GM19372 (cell line): ENCODE results near the gene OAS3.
"Not testable (repeated sequence)": the region's sequence is repeated elsewhere in the genome, so short reads cannot be mapped to it uniquely, and the experiment has no call there.

Source experiments
- ATAC-seq: cut with Tn5 transposase; IDR thresholded peaks from one replicate; pipeline ENCODE4 v1.9.1; 2021; ENCODE audit warnings: mild to moderate bottlenecking, low read depth, moderate library complexity; ENCODE audit not compliant: unreplicated experiment

The OAS3 gene

DNA sequence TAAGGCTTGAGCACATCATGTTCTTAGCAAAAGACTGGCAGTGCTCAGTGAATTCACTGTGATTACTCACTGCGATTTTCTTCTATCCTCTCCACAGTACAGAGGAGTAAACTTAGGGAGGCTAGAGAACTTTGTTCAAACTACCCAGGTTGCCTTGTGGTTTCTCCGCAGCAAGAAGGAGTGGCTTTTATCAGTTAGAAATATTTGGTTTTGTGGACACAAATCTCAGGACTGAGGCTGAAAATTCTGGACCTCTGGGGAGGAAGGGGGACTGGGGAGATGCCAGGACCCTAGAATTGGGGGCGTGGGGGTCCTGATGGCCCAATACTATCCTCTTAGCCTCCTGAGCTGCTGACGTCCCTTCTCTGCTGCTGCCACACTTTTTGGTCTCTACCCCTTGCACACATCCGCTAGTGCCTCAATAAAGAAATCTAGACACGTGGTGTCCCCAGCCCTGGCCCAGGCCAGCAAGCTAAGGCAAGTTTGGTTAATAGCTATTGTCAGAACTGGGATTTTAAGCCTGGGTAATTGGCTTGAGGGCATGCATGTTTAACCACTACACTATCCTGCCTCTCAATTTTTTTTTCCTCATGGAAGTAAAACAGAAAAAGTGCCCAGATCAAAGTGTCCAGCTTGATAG, 40.9 kb downstream of the OAS3 start:
- peak; percentile 42 for ATAC-seq

DNA sequence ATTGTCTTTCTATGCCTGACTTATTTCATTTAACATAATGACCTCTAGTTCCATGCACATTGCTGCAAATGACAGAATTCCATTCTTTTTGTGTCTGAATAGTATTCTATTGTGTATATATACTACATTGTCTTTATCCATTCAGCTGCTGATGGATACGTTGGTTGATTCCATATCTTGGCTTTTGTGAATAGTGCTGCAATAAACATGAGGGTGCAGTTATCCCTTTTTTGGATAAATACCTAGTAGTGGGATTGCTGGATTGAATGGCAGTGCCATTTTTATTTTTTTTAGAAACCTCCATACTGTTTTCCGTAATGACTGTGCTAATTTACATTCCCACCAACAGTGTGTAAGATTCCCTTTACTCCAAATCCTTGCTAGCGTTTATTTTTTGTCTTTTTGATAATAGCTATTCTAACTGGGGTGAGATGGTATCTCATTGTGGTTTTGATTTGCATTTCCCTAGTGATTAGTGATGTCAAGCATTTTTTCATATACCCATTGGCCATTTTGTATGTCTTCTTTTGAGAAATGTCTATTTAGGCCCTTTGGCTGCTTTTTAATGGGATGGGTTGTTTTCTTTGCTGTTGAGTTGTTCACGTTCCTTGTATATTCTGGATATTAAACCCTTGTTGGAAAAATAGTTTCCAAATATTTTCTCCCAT, 42.4 kb downstream of the OAS3 start:
- ATAC-seq, result no peak

DNA sequence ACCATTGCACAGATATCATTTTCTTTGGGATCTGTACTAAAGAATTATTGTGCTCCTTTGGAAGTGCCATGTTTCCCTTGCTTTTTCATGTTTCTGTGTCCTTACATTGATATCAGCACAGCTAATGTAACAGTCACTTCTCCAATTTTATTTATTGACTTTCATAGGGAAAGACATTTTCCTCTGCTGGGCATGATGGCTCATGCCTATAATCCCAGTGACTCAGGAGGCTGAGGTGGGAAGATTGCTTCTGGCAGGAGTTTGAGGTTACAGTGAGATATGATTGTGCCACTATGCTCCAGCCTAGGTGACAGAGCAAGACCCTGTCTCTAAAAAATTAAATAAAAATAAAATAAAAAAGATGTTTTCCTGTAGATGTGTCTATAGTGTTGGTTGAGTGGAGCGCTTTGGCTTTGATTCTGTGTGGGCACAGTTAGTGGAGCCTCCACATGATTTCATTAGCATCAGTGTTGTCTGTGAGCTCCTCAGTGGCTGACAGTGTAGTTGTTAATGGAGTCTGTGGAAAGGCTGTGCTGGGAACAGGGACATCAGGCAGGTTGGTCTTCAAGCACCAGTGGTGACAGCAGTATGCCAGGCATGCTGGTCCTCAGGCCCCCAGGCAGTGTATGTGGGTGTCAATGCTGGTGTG, 47.5 kb downstream of the OAS3 start:
- ATAC-seq, result no peak

DNA sequence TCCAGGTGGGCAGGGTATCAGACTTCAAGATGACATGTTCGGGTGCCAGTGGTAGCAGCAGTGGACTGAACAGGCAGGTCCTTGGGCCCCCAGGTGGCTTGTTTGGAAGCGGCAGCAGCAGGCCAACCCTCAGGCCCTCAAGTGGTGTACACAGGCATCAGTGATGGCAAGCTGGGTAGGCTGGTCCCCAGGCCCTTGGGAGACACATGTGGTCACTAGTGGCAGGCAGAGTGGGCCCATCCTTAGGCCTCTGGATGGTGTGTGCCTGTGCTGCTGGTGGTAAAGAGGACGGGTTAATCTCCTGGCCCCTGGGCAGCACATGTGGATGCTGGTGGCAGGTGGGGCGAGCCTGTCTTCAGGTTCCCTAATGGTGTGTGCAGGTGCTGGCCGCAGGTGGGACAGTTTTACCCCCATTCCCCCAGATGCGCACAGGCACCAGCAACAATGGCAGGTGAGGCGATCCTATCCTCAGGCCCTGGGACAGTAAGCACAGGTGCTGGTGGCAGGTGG, 48.1 kb downstream of the OAS3 start:
- no peak for ATAC-seq

DNA sequence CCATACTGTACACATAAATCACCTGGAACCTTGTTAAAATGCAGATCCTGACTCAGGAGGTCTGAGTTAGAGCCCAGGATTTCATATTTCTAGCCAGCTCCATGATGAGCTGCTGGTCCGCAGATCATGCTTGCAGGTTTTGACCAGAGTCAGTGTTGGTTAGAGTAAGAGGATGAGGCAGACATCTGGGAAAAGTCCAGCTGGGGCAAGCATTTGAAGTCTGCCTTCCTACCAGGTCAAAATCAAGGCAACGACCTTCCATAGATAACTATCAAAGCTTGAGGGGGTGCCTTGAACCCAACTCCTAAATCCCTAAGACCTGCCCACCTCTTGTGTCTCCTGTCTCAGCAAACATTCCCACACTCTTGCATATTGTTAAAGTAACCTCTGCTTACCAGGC, 49.3 kb downstream of the OAS3 start:
- ATAC-seq, result no peak

DNA sequence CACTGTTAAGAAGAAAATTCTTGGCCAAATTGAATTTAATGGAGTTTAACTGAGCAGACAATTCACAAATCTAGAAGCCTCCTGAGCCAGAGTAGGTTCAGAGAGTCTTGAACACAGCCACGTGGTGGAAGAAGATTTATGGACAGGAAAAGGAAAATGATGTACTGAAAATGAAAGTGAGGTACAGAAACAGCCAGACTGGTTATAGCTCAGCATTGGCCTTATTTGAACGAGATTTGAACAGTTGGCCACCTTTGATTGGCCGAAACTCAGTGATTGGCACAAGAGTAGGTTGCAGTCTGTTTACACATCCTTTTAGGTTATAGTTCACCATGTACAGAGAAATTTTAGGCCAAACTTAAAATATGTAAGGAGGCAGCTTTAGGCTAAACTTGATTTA, 50.0 kb downstream of the OAS3 start:
- no peak for ATAC-seq

DNA sequence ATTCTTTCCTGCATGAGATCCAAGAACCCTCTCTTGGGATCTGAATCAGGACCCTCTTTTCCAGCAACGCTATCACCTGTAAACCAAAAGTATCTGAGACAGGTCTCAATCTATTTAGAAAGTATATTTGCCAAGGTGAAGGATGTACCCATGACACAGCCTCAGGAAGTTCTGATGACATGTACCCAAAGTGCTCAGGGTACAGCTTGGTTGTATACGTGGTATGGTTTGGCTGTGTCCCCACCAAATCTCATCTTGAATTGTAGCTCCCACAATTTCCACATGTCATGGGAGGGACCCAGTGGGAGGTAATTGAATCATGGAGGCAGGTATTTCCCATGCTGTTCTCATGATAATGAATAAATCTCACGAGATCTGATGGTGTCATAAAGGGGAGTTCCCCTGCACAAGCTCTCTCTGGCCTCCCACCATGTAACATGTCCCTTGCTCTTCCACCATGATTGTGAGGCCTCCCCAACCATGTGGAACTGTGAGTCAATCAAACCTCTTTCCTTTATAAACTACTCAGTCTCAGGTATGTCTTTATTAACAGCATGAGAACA, 50.6 kb downstream of the OAS3 start:
- not testable (repeated sequence) for ATAC-seq

DNA sequence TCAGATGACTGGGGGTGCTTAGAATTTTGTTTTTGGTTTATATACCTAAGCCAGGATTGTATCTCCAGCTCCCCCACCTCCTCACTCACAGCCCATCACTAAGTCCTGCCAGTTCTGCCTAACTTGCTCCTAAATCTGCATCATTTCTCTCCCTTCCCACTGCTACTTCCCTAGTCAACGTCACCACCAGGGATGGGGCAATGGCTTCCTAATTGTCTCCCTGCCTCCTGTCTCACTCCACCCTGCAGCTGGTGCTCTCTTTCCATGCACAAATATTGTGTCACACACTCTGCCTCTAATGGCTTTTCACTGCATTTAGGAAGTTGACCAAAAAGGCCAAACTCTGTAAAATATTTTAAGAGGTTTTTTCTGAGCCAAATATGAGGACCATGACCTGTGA, 51.5 kb downstream of the OAS3 start:
- no peak for ATAC-seq

DNA sequence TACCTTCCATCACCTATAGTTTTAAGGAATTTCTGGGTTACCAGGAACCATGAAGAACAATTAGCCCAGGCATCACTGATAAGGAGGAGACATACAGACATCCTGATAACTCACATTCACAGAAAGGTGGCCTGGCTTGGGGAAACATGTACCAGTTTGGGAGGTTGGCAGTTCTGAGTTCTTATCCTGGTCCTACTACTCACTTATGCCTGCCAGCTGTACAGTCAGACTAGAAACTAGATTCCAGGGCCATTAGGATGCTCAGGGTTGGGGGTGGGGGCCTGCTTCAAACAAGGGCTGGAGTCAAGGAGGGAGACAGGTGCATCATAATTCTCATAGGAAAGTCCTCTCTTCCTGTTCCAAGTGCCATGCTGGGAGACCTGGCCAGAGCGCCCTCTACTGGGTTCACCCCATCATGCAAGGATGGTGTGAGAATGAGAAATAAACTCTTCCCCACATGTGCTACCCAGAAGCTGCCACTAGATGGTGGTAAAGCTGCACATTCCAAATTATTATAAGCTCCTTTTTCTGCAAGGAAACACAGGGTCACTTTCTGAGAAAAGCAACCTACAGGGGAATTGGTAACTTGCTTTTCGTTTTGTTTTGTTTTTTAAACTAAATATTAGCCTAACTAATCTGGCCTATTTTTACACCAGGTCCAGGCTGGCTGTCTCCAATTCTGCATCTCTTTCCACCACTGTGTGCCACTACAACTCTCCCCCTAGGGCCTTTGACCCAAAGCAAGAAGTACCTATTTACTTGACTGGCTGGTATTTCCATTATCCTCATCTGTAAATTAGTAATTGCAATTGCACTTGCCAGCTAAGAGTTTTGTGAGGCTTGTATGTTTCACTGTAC, 54.5 kb downstream of the OAS3 start:
- no peak for ATAC-seq

DNA sequence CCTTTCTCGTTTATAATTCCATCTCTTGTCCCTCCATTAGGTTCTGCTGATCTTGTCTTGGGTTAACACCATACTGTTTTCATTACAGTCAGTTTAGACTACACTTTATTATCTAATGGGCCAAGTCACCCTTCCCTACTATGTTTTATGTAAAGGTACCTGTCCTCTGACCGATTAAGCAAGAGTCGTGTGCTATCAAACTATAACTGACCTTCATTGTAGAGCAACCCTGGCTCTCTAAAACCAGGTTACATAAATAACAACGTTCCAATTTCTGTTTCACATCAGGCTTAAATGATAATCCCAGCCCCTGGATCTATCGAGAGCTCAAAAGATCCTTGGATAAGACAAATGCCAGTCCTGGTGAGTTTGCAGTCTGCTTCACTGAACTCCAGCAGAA, 56.7 kb downstream of the OAS3 start:
- no peak for ATAC-seq

DNA sequence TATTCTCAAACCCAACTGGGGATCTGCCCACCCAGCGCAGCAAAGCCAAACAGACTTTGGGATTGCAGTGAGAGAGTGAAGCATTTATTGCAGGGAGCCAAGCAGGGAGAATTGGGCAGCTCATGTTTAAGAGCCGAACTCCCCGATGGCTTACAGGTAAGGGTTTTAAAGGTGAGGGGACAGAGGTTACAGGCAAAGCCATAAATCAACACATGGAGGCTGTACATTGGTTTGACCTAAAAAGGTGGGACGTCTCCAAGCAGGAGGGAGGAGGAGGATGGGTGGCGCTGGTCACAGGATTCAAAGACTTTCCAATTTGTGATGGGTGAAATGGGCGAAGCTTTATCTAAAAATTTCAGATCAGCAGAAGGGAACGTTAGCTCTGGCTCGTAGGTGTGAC, 58.2 kb downstream of the OAS3 start:
- ATAC-seq, result no peak

DNA sequence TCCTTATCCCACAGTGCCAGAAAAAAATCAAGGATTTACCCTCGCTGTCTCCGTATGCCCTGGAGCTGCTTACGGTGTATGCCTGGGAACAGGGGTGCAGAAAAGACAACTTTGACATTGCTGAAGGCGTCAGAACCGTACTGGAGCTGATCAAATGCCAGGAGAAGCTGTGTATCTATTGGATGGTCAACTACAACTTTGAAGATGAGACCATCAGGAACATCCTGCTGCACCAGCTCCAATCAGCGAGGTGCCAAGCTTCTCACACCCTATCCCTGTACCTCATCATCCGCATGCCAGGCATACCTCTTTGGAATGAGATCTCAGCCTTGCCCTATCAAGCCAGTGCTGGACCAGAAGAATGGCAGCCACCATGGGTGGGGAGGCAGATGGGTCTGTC, 59.2 kb downstream of the OAS3 start:
- no peak for ATAC-seq

DNA sequence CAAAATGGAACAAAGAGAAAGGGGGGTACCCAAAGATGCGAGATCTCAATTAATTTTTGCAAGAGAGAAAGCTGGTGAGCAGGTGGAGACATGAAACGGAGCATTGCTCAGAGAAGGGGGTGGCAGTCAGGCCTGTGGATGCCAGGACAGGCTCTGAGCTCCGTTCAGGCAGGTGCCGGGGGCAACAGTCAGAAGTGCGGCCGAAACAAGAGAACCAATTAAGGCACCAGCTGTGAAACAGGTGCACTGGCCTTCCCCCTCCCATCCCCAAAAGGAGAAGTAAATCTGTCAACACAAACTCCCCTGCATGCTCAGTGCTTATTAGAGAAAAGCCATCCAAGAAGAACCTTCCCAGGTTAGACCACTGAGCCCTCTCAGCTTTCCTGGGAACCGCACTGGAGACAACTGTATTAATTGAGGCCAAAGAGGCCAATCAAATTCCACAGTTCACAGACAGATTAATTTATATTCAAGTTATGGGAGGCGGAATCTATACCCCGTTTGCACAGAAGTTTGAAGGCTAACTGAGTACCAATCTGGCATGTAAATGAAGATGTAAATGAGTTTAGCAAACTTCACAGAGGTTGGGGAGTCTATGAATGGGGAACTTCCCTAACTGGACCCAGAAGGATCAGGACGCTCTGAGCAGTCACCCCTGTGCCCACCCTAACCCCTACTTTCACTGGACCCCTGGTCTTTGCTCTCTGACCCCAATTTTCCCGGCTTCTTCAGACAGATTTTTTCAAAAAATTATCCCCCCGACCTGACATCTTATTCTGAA, 60.9 kb downstream of the OAS3 start:
- no peak for ATAC-seq

DNA sequence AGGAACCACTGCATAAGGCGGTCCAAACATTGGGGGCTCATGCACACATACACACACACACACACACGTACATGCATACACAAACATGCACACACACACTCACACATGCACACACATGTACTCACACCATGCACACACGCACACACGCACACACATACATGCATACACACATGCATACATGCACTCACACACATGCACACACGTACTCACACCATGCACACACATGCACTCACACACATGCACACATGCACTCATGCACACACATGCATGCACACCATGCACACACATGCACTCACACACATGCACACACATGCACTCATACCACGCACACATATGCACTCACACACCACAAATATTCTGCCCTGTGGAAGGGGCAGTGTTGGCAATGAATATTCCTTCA, 62.2 kb downstream of the OAS3 start:
- no peak for ATAC-seq

DNA sequence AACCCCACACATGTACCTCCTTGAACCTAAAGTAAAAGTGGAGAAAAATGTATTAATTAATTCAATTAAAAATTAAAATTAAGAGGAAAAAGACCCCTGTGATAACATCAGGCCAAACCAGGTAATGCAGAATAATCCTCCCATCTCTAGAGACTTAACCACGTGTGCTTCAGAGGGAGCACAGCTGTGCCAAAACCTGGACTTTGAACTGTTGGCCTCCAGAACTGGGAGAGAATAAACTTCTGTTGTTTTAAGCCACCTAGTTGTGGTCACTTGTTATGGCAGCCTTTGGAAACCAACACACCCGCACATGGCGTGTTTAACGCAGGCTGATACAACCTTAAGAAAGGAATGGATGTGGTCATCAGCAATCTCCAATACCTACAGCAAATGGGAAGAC, 63.9 kb downstream of the OAS3 start:
- no peak for ATAC-seq

DNA sequence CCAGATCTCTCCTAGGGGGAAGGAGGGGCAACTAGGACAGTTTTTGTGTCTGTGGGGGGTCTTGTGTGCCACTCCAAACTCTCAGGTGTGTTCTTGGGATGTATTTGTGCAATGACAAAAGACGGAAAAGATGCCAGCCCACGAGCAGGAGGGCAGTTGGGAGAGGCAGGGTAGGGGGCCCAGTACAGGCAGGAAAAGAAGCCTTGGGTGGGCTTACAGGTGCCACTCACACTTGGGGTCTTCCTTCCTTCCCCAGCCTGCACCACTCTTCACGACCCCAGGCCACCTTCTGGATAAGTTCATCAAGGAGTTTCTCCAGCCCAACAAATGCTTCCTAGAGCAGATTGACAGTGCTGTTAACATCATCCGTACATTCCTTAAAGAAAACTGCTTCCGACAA, 64.4 kb downstream of the OAS3 start:
- ATAC-seq, result no peak

DNA sequence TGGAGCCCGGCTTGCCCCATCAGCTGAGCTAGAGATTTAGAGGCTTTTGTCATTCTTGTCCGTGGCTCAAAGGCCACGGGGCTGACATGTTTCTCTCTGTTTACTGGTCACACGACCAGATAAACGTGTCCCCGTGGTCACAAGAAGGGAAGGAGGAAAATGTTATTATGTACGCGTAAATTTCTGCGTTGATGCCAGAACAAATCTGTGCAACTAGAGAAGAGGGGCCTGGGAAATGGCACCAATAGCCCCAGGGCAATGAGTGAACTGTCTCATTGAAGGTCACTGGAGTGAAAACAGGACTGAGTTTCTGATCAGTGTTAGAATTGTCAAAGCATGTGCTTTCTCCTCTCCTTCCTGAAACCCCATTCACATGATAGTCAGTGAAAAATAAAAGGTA, 65.4 kb downstream of the OAS3 start:
- no peak for ATAC-seq

DNA sequence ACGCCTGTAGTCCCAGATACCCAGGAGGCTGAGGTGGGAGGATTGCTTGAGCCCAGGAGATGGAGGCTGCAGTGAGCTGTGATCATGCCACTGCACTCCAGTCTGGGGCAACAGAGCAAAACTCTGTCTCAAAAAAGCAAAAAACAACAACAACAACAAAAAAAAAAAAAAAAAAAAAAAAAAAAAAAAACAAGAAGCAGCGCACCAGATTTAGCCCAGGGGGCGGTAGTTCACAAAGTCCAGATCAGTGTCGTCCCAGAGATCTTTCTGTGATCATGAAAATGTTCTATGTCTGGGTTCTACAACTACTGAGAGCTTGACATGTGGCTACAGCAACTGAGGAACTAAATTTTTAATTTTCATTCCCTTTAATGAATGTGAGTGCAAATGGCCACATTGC, 67.5 kb downstream of the OAS3 start:
- no peak for ATAC-seq

DNA sequence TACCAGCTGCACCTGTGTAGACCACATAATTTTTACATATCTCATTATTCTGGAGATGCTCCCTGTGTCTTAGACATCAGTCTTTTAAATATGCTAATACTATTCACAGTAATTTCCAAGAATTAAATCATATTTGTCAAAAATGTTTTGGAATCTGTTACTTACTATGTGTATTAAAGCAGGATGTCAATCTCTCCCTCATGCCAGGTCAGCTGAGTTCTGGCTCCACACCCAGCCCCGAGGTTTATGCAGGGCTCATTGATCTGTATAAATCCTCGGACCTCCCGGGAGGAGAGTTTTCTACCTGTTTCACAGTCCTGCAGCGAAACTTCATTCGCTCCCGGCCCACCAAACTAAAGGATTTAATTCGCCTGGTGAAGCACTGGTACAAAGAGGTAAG, 67.9 kb downstream of the OAS3 start:
- no peak for ATAC-seq

DNA sequence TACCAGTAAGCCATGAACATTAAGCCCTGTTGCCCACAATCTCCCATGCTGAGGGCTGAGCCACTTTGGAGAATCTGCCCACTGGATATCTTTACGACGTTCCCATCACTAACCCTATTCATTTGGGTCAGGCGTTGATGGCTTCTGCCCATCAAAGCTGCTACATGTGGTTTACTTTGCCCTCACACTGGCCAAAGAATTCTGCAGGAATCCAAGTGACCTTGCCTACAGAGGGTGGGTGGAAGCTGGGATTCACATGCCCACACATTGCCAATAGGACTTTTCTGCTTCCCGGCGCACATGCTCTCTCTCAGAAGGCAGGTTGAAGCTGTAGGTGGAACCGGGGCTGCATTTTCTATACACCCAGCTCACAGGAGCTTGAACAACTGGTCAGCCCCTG, 68.4 kb downstream of the OAS3 start:
- ATAC-seq, result no peak
